ENCODE results near the gene SAP30BP. TPM values are rescaled to one million over a fixed set of nuclear protein-coding genes. Genes with fewer than 3 reads are reported as not detected.

The SAP30BP gene
- total RNA-seq, 1 experiment from 2014 or later: 85.1 TPM

DNA sequence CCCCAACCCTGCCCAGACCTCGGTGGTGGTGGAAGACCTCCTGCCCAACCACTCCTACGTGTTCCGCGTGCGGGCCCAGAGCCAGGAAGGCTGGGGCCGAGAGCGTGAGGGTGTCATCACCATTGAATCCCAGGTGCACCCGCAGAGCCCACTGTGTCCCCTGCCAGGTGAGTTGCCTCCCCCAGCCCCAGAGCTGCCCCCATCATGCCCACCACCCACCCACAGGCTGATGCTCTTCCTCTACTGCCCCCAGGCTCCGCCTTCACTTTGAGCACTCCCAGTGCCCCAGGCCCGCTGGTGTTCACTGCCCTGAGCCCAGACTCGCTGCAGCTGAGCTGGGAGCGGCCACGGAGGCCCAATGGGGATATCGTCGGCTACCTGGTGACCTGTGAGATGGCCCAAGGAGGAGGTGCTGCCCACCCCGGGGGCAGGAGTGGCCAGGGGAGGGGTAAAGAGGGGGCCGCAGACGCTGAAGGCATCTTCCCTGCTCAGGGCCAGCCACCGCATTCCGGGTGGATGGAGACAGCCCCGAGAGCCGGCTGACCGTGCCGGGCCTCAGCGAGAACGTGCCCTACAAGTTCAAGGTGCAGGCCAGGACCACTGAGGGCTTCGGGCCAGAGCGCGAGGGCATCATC lies 89.4 kb downstream of the SAP30BP start:
- in situ Hi-C loops (cut with HindIII; ENCODE audit: low pct_unique_long_range_greater_than_20kb, low sequenced_read_pairs): no loop called here
- no peak for DNase-seq (ENCODE audit: low read depth, low spot score)

DNA sequence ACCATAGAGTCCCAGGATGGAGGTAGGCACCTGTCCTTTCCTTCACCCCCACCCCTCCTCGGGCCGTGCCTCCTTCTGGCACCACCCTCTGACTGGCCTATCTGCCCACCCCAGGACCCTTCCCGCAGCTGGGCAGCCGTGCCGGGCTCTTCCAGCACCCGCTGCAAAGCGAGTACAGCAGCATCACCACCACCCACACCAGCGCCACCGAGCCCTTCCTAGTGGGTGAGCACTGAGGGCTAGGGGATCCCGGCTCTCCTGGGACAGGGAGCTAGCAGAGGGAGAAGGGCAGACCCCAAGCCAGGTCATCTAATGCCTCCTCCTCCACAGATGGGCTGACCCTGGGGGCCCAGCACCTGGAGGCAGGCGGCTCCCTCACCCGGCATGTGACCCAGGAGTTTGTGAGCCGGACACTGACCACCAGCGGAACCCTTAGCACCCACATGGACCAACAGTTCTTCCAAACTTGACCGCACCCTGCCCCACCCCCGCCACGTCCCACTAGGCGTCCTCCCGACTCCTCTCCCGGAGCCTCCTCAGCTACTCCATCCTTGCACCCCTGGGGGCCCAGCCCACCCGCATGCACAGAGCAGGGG lies 90.0 kb downstream of the SAP30BP start:
- in situ Hi-C loops (cut with HindIII; ENCODE audit: low pct_unique_long_range_greater_than_20kb, low sequenced_read_pairs): no loop called here
- DNase-seq (ENCODE audit: low read depth, low spot score): no peak

Other genes starting within 250 kb of the SAP30BP start
- 37.3 and 51.7 TPM in 2 replicates for gene TMEM94, start 210.7 kb upstream of the SAP30BP start, total RNA-seq (2014; rRNA removed; shearing (Covaris generic))
- 3.5 and 5.8 TPM in 2 replicates for gene CASKIN2, start 151.8 kb upstream of the SAP30BP start, total RNA-seq (2014; rRNA removed; shearing (Covaris generic))
- gene TSEN54, start 150.8 kb upstream of the SAP30BP start, total RNA-seq (2014; rRNA removed; shearing (Covaris generic)): 25.8 and 26.2 TPM in 2 replicates
- 6.6 and 9.8 TPM in 2 replicates for gene LLGL2, start 141.6 kb upstream of the SAP30BP start, total RNA-seq (2014; rRNA removed; shearing (Covaris generic))
- 1.6 and 2.6 TPM in 2 replicates for gene MYO15B, start 79.5 kb upstream of the SAP30BP start, total RNA-seq (2014; rRNA removed; shearing (Covaris generic))
- gene SMIM5, start 33.9 kb upstream of the SAP30BP start, total RNA-seq (2014; rRNA removed; shearing (Covaris generic)): not detected in 2 replicates
- 27.7 and 32.9 TPM in 2 replicates for gene RECQL5, start 184 bp upstream of the SAP30BP start, total RNA-seq (2014; rRNA removed; shearing (Covaris generic))
- 0.05 TPM in 1 of 2 replicates, not detected in the other for gene ITGB4, start 54.1 kb downstream of the SAP30BP start, total RNA-seq (2014; rRNA removed; shearing (Covaris generic))
- gene GALK1, start 97.9 kb downstream of the SAP30BP start, total RNA-seq (2014; rRNA removed; shearing (Covaris generic)): 52.5 and 57.2 TPM in 2 replicates
- gene UNK, start 117.5 kb downstream of the SAP30BP start, total RNA-seq (2014; rRNA removed; shearing (Covaris generic)): 76.9 and 77.7 TPM in 2 replicates
- 1.3 and 1.8 TPM in 2 replicates for gene UNC13D, start 177.1 kb downstream of the SAP30BP start, total RNA-seq (2014; rRNA removed; shearing (Covaris generic))
- gene WBP2, start 188.0 kb downstream of the SAP30BP start, total RNA-seq (2014; rRNA removed; shearing (Covaris generic)): 49.5 and 67.9 TPM in 2 replicates
- 7.3 and 8.1 TPM in 2 replicates for gene TRIM47, start 211.2 kb downstream of the SAP30BP start, total RNA-seq (2014; rRNA removed; shearing (Covaris generic))
- 53.5 and 56.5 TPM in 2 replicates for gene TRIM65, start 229.6 kb downstream of the SAP30BP start, total RNA-seq (2014; rRNA removed; shearing (Covaris generic))
- 47.6 and 57.4 TPM in 2 replicates for gene MRPL38, start 237.5 kb downstream of the SAP30BP start, total RNA-seq (2014; rRNA removed; shearing (Covaris generic))